GM18508 (cell line): ENCODE measurements around the gene TBKBP1.
"Not testable (repeated sequence)": the region's sequence is repeated elsewhere in the genome, so short reads cannot be mapped to it uniquely, and the experiment has no call there.

Source experiments
- ATAC-seq: cut with Tn5 transposase; IDR thresholded peaks from one replicate; pipeline ENCODE4 v1.9.1; 2021; ENCODE audit warnings: moderate number of reproducible peaks; ENCODE audit not compliant: insufficient read depth, unreplicated experiment

TBKBP1 gene

DNA sequence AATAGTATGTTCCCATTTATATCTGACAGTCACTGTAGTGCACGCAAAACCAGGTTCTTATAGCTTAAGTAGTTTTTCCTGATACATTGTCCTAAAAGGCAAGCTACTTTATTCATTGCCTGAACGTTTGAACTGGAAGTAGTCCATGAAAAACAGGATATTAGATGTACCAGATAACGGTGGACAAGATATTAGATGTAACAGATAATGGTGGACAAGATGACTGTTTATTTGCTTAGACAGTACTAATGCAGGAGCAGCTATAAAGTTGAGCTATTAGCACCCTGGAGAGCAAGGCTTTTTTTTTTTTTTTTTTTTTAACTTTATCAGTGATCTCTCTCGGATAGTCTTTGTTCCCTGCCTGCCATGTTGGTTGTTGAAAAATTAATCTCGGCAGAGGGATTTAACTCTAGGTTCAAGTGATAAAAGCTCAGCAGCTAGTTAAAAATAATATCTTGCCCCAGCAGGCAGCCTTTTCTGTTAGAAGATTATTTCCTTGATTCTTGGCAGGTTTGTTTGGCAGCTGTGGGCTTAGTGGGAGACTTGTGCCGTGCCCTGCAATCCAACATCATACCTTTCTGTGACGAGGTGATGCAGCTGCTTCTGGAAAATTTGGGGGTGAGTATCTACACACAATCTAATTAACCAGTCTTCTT lies 17.3 kb upstream of the TBKBP1 start:
- no peak for ATAC-seq

DNA sequence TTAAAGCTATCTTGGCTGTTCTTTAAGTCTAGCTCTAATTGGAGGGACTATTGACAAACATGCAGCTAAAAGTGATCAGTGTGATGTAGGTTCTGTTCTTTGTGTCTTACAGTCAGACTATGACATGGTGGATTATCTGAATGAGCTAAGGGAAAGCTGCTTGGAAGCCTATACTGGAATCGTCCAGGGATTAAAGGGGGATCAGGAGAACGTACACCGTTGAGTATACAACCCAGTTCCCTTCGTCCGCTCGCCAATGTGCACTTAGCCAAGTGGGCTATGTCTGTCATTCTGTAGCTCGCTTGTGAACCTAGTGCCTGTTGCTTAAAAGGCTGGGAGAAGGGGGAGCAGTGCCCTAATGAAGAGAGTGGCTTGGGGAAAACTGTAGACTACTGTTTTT lies 15.8 kb upstream of the TBKBP1 start:
- ATAC-seq: no peak

DNA sequence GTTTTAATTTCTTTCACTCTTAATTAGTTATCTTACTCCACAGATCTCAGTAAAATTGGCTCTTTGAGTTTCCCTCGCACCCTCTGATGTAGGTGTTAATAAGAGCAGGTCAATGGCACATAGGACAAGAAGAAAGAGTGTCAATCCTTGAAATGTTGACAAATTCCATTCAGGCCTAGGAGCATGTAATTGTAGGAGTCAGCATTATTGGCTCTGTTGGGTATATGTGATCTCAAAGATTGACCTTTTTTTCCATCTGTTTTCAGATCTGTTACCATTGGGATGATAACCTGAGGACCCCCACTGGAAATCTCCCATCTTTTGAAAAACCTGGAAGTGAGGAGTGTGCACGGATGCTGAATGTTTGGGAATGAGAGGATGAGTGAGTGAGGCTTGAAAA lies 11.8 kb upstream of the TBKBP1 start:
- ATAC-seq: no peak

DNA sequence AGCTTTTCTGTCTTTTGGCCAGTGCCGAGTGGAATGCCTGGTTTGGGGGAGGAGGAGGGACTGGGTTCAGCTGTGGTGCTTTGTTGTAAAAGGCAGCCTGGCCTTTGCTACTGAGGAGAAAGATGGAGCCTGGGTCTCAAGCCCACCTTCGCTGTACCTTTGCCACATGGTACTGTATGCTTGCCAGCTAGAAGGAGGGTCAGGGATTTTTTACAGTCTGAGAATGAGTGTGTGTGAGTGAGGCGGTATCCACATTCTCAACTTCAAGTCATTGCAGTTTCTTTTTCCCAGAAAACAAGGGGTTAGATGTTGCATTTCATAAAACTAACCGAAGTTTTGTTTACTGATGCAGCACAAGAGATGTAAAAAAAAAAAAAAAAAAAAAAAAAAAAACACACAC lies 11.2 kb upstream of the TBKBP1 start:
- ATAC-seq: not testable (repeated sequence)

DNA sequence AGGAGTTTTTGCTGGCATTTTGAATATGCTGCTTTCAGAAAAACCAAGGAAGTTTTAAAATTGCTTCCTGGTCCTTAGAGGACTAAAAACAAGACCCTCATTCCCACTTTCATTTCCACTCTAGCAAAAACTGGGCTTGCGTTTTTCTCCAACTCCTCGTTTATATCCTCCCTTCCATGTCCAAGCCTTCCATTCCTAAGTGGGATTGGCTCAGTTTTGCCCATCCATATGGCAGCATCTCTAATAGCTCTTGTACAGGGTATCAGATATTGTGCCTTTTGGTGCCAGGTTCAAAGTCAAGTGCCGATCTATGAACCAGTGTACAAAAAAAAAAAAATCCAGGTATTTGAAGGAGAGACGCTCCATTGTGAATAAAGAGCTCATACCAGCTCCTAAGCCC lies 9.9 kb upstream of the TBKBP1 start:
- ATAC-seq: no peak

DNA sequence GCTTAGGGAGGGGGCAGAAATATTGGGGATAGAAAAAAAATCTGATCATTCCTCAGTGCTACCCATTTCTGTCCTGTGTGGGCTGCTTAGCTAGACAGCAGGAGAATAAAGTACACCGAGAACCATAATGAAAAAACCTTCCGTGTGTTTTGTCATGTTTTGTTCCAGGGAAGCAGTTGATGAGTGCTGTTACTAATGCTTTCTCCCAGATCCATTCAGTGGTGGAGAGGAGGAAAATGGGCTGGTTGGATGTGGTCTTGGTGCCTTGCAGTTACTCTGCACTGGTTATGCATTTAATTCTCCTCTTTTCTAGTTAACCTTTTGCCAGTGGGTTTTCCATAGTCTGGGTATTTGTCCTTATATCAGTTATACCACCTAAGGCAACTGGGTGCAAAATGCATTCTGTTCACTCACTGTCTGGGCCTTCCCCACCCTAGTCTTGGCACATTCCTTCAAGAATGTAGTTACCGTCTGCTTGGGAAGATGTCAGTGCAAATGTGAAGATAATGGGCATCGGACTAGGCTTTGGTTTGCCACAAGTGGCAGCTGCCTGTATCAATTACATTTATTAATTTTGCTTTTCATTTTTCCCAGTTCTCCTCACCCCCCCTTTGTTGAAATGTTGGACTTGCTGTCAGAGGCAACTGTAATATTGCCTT lies 9.3 kb upstream of the TBKBP1 start:
- no peak for ATAC-seq

DNA sequence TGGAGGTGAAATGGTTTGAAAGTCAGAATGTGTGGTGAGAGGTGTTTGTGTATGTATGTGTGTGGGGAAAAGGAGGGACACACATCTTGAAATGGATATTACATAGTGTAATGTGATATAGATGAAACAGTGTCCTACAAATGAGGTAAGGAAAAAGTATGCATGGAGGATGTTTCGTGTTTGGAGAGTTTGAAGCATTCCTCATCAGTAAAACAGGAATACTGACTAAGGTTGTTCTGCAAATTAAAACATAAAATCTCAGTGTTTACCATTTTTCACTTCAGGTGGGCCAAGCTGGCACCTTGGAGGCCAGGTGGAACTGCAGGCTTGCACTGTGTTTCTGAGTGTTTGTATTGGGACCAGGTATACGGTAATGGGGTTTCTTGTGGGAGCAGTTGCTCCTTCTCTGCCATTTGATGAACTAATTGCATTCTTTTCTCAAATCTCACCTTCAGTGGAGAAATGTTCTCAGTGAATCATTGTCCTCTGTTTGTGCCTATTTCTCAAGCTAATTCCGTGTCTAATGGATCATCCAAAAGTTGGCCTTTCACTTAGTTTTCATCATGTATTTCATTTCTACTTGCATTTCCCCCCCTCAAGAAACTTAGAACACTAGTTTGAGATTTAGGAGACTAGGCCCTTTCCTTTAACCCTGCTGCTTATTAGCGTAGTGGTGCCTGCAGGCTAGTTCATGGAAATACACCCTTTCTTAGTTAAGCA lies 8.2 kb upstream of the TBKBP1 start:
- ATAC-seq: no peak

DNA sequence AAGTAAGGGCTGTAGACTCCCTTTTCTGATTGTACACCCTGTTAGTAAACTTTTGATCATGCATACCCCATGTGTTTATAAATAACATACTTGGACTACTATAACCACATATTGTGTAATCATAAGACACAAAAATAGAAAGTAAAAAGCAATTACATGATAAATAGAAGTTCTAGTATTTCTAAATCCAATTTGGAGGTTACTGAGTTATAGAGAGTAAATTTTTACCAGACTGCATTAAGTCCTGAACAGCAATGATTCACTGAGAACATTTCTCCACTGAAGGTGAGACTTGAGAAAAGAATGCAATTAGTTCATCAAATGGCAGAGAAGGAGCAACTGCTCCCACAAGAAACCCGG lies 7.7 kb upstream of the TBKBP1 start:
- no peak for ATAC-seq

DNA sequence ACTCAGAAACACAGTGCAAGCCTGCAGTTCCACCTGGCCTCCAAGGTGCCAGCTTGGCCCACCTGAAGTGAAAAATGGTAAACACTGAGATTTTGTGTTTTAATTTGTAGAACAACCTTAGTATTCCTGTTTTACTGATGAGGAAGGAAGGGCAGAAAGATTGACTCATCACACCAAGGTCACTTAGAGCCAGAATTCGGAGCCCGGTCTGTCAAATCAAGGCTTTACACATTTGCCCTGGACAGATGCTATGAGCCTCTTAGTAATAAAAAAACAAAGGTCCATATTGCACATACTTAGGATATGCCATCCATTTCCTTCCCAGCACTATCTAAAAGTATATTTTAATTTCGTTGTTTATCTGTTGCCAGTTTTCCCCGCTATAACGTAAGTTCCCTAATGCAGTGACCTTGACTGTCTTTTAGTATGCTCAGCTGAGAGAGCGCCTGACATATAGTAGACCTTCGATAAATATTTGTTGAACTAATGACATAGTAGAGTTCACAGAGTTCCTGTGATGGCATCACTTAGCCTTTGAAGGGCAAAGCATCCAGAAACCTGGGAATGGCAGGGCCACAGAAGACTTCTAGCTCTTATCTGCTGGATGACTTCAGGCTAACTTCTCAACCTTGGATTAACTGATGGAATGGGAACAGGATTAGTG lies 7.2 kb upstream of the TBKBP1 start:
- no peak for ATAC-seq

DNA sequence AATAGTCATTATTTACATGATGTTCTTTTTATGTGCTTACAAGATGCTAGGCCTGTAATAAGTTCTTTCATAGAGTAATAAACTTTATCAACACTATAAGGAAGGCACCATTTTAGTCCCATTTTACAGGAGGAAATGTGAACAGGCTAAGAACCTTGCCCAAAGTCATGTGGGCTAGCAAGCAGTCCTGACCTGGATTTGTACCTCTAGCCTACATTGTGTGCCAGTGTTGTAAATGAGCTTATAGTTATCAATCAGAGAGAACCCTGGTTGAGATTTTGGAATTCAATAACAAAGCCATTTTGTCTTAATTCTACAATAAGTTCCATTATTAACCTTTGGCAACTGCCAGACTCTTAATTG lies 6.7 kb upstream of the TBKBP1 start:
- ATAC-seq: no peak

DNA sequence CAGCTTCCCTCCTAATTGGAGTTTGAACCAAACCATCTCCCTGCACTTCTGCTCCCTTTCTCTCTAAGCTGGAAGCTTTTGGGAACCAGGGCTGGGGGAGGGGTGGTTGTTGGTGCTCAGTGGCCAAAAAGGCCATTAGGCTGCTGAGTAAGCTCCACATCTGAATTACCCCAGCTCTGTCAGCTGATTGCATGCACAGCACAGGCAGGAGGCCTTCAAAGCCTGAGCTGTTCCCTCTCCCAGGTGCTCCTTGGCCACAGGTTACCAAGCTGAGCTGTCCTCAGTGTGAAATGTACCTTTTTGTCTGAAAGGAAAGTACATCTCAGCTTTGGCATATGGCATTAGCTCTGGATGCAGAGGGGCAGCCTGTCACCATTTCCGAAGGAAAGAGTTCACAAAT lies 6.2 kb upstream of the TBKBP1 start:
- no peak for ATAC-seq

DNA sequence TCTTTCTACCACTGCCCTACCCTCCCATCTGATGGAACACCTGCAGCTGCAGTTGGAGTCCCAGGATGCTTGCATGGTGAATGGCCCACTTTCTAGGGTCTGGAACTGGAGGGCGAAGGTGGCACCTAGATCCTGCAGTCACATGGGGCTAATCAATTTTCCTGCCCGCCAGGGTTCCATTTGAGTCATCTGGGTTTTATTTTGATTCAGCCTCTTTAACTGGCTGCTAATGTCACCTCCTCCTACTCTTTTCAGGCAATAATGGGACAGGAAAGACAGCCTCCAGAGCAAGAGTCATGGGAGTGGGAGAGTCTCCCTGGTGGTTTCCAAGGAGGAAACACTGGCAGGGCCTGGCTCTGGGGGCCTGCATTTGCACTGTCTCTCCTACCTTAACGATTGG lies 3.8 kb upstream of the TBKBP1 start:
- ATAC-seq: no peak

DNA sequence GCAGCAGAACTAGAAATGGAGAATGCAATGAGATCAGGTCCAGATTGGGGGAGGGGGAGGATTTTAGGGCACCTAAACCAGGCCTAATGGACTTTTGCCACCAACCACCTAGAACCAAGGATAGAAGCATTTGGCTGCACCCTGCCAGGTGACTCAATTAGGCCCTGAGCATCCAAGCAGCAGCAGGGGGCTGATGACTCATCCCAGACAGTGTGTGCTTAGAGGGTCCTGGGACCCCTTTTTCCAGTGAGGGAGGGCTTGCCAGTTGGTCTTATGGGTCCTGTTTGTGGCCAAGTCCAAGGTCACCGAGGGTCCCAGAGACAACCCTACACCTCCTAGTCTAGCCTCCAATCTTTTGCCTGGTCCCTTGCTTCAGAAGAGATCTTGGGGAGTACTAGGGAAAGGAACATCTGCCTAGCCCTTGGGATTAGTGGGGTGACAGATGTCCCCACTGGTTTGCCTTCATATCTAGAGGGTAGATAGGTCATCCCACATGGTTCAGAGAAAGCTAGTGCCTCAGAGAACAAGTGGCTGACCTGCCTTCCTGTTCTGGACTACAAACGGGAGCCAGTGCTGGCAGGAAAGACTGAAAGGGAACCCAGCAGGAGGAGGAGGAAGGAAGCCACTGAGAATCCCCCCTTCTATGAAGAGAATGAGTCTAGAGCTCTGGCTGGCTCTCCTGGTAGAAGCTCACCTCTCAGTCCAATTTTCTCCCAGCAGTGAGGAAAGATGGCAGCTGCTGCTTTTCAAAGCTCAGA lies 1.6 kb upstream of the TBKBP1 start:
- ATAC-seq: no peak

DNA sequence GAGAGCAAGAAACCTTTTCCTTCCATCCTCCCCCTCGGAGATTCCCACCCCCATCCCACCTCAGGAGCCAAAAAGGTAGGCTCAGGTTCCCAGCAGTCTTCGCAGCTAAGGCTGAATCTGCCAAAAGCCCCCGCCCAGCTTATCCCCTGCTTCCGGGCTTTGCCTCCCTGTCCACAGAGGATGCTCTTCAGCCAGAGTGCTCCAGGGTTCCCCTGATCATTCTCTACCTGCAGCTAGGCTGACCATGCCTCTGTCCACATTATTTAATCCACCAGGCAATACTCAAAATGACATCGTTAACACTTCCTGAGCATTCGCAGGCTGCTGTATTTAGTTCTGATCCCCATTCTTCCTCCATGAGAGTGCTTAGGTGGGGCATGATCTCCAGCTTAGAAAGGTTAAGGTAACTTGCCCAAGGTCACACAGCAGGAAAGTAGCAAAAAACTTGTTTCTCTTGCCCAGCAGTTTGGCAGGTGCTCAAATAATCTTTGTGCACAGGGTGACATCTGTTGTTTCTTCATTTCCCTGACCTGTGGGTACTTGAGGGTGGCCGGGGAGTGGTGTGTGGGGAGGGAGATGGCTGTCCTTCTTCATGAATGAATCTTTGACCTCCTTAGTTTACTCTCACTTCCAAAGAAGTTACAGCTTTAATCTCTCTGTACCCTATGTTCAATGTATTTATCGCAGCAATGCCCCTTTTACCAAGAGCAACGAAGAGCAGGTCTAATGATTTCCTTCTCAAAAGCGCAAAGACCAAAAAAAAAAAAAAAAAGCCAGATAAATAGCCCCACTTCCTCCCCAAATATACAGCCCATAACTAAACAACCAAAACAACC lies 848 bp upstream of the TBKBP1 start:
- no peak for ATAC-seq

DNA sequence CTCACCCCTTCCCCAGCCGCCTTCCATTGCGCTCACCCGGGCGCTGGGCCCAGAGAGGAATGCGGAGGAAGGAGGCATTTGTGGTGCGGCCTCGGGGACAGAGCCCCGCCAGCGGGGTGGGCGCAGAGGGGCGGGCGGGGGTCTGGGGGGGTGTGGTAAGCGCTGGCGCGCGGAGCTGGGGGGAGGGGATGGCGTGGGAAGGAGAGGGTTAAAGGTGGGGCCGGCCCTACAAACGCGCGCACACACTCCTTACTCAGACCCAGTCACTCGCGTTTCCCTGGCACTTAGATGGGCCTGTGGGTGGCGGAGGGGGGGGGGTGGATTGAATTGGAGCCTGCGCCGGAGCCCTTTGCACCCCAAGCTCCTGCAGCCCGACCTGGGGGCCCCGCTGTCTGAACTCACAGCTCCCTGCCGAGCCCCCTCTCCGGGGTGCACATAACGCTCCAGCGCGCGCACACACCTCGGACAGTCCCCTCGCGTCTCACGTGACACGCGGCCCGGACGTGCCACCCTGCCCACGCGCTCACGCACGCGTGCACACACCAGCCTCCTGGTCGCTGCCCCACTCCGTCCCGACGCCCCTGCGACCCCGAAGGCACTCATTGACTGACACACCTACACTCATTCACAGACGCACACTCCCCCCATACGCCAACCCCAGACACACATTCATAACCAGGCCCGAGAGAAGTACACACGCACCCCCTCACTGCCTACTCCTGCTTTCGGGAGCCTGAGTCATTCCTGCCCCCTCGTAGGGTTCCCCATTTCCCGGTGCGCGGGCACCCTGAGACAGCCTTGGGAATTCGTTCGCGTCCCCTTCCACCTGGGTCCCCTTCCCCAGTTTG lies 844 bp downstream of the TBKBP1 start:
- no peak for ATAC-seq

DNA sequence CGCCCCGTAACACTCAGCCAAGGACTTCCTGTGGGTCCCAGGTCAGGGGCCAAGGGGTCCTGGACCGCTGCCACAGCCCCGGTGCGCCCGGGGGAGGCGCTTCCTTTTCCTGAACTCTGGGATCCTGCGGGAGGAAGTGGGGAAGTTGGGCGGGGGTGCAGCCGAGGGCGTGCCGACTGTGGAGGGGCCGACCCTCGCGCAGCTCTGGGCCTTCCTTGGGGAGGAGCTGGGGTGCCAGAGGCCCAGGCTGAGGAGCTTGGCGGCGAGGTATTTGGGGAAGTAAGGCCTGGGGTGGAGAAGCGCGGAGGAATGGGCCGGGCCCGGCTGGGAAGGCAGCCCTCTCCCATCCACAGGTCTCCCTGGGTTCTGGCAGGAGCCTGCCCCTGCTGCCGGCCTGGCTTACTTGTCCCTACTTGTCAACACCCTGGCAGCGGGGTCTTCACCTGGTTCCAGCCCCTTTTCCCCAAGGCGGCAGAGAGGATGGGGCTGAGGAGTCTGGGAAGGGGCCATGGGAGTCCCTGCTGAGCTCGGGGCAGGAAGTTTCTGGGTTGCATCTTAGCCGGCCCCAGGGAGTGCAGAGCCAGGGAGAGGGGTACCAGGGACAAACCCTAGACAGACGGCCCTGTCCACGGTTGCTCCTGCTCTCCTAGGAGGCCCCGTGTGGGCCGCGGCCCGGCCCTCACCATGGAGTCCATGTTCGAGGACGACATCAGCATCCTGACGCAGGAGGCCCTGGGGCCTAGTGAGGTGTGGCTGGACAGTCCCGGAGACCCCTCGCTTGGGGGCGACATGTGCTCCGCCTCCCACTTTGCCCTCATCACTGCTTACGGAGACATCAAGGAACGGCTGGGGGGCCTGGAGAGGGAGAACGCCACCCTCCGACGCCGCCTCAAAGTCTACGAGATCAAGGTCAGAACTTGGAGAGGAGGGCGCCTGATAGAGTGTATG lies 1.7 kb downstream of the TBKBP1 start:
- no peak for ATAC-seq

DNA sequence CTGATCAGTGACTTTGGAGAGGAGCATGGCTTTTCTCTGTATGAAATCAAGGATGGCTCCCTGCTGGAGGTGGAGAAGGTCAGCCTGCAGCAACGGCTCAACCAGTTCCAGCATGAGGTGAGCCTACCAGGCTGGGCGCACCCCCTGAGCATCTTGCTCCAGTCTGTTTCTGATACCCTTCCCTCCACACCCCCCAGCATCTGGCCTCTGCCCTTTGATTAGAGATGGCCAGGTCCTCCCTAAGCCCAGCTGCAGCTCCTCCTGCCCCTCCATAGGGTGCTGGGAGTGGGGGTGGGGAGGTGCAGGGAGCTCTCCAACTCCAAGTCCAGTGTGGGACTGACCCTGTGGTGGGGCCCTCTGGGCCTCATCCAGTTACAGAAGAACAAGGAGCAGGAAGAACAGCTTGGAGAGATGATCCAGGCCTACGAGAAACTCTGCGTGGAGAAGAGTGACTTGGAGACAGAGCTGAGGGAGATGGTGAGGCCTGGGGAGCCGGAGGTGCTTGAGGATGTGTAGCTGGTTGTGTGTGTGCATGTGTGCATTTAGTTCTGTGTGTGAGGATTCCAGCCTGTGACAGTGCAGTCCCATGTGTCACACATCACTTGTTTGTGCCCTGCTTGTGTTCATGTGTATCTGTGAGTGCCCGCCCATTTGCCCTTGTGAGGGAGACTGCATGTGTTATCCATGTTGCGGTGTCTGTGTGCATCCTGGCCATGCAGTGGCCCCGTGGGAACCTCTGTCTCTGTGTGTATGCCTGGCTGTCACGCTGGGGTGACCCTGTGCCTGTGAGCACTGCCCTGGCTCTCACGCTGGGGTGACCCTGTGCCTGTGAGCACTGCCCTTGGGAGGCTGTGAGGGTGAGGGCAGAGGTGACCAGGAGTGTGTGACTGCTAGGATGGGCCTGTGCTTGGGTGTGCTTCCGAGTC lies 3.0 kb downstream of the TBKBP1 start:
- no peak for ATAC-seq
